Transverse colon (tissue), 3 donors: ENCODE measurements around the gene MTFP1.

ENCODE experiments used
- CTCF ChIP-seq, 5 experiments: fragments of 200-600 bp in 3 of 5; fragments of 450-650 bp in 2 of 5; sonication (generic) in 3 of 5; IDR thresholded peaks; 1 replicate in 2 of 5; 2 replicates in 3 of 5; pipeline ENCODE4 v1.5.1; 2016 to 2017; ENCODE audit warnings: antibody characterized with exemption in 5 of 5, inconsistent platforms in 3 of 5, mild to moderate bottlenecking in 2 of 5, moderate library complexity in 1 of 5
- EP300 ChIP-seq: sonication (generic); formaldehyde crosslinking; IDR thresholded peaks from one replicate; pipeline ENCODE4 v1.6.1; 2017; ENCODE audit warnings: antibody characterized with exemption, low read depth
- POLR2A ChIP-seq: fragments of 450-650 bp; IDR thresholded peaks from one replicate; pipeline ENCODE4 v1.6.1; 2016; ENCODE audit warnings: antibody characterized with exemption, mild to moderate bottlenecking, moderate library complexity

- no peak for TF ChIP-seq POLR2A
- no peak for TF ChIP-seq CTCF (IDR thresholded peaks at IDR 0.05)
- TF ChIP-seq EP300: no peak
Observed at GRCh38 chr22:30416837-30417236, 8.7 kb upstream of the MTFP1 start.
